Muscle of leg (tissue), 11 donors: ENCODE data around the gene KRT84. TPM values are rescaled to one million over a fixed set of nuclear protein-coding genes. Genes with fewer than 3 reads are reported as not detected.
"Not testable (repeated sequence)": the region's sequence is repeated elsewhere in the genome, so short reads cannot be mapped to it uniquely, and the experiment has no call there.

Experiments used
- DNase-seq: peaks from one replicate; pipeline ENCODE4 v3.0.0; 2013
- H3K27ac ChIP-seq: one replicate; pipeline ENCODE4 v1.5.1; 2013; ENCODE audit warnings: mild to moderate bottlenecking, low read length, control low read depth
- H3K27me3 ChIP-seq: one replicate; pipeline ENCODE4 v1.6.1; 2013; ENCODE audit warnings: low read length; ENCODE audit not compliant: control insufficient read depth, insufficient read depth
- H3K36me3 ChIP-seq: one replicate; pipeline ENCODE4 v1.6.1; 2013; ENCODE audit warnings: low read length; ENCODE audit not compliant: control insufficient read depth, insufficient read depth
- H3K4me1 ChIP-seq: one replicate; pipeline ENCODE4 v1.6.1; 2013; ENCODE audit warnings: low read length; ENCODE audit not compliant: control insufficient read depth, insufficient read depth
- H3K4me3 ChIP-seq: one replicate; pipeline ENCODE4 v1.5.1; 2013; ENCODE audit warnings: low read length, control low read depth
- H3K9me3 ChIP-seq: replicated peaks from 2 replicates; pipeline ENCODE4 v1.6.1; 2013; ENCODE audit warnings: low read depth, low read length; ENCODE audit not compliant: control insufficient read depth
- WGBS: methylation state at CpG from one replicate; pipeline ENCODE4 v1.1.5; 2013; ENCODE audit warnings: missing lambda C conversion rate; ENCODE audit not compliant: insufficient coverage; 5-methylcytosine and 5-hydroxymethylcytosine counted together
- polyA plus RNA-seq, 8 donors: library from polyadenylated mRNA; unstranded; fragments of 120-200 nt; gene quantifications; one replicate each; pipeline versions ENCODE4 v1.2.1 to v1.2.3, GENCODE V29; 2013; ENCODE audit warnings: inconsistent platforms in 1 of 8, low replicate concordance in 1 of 8; ENCODE audit not compliant: insufficient read length in 8 of 8, insufficient read depth in 1 of 8
- total RNA-seq: library from RNA; stranded (reverse); fragments of 120-200 nt; gene quantifications from one replicate; pipeline ENCODE4 v1.2.4, GENCODE V29; 2013

The KRT84 gene
- total and polyA plus RNA-seq, 9 donors, result not detected

GRCh38 chr12:52411815-52412214 lies 26.4 kb upstream of the KRT84 start:
- Histone ChIP-seq H3K27me3 (no peaks in the 10 kb centered on the region), H3K36me3 (no peaks in the 10 kb centered on the region), H3K4me1 (peaks cover 7% of the 10 kb centered on the region), H3K9me3 (no peaks in the 10 kb centered on the region), H3K4me3 (no peak overlapping the region), H3K27ac (no peak overlapping the region)
- no peak for DNase-seq
- 100% methylated on average over 1 of the region's 10 CpGs for WGBS

- not testable (repeated sequence) for H3K4me1 ChIP-seq, H3K4me3 ChIP-seq, DNase-seq, H3K9me3 ChIP-seq, H3K36me3 ChIP-seq, H3K27ac ChIP-seq, H3K27me3 ChIP-seq
- WGBS, result no CpG with 5 or more reads among the region's 1 CpG
Measured at GRCh38 chr12:52410589-52411248, 25.3 kb upstream of the KRT84 start.

- H3K4me3 ChIP-seq, result no peak overlapping the region
Measured at GRCh38 chr12:52407918-52408317, 22.5 kb upstream of the KRT84 start.

GRCh38 chr12:52405922-52406385 lies 20.5 kb upstream of the KRT84 start, which contains the start of gene KRT82:
TSS of gene KRT82 (minus strand) at chr12:52406335. CDS start at chr12:52406277, 58 bp downstream.
- no peak within 1 kb of the TSS for H3K27ac ChIP-seq
- no peak for DNase-seq
- no peaks in the 10 kb centered on the region for H3K36me3 ChIP-seq
- 83% methylated on average over 10 of the region's 14 CpGs for WGBS
- no peak within 1 kb of the TSS for H3K4me3 ChIP-seq
- H3K4me1 ChIP-seq, result no peaks in the 10 kb centered on the region
- peaks cover 2% of the 10 kb centered on the region for H3K27me3 ChIP-seq
- no peaks in the 10 kb centered on the region for H3K9me3 ChIP-seq

More at GRCh38 chr12:52407918-52408317, 22.5 kb upstream of the KRT84 start:
- no peak for DNase-seq
- Histone ChIP-seq H3K27ac (no peak overlapping the region), H3K27me3 (peaks cover 2% of the 10 kb centered on the region), H3K9me3 (no peaks in the 10 kb centered on the region), H3K36me3 (no peaks in the 10 kb centered on the region), H3K4me1 (no peaks in the 10 kb centered on the region)
- WGBS, result 76% methylated on average over 5 of the region's 5 CpGs

- peaks cover 2% of the 10 kb centered on the region for H3K27me3 ChIP-seq
- no peaks in the 10 kb centered on the region for H3K36me3 ChIP-seq
- H3K9me3 ChIP-seq, result no peaks in the 10 kb centered on the region
- no peak overlapping the region for H3K27ac ChIP-seq
- H3K4me3 ChIP-seq, result no peak overlapping the region
- no peaks in the 10 kb centered on the region for H3K4me1 ChIP-seq
- WGBS, result 100% methylated on average over 1 of the region's 3 CpGs
- no peak for DNase-seq
Measured at GRCh38 chr12:52404951-52405350, 19.5 kb upstream of the KRT84 start.

GRCh38 chr12:52403561-52403960 lies 18.1 kb upstream of the KRT84 start:
- DNase-seq, result no peak
- Histone ChIP-seq H3K9me3 (no peaks in the 10 kb centered on the region), H3K36me3 (no peaks in the 10 kb centered on the region), H3K27me3 (peaks cover 4% of the 10 kb centered on the region), H3K27ac (no peak overlapping the region), H3K4me3 (no peak overlapping the region), H3K4me1 (no peaks in the 10 kb centered on the region)
- WGBS, result 80% methylated on average over 9 of the region's 9 CpGs

- Histone ChIP-seq H3K9me3 (no peaks in the 10 kb centered on the region), H3K36me3 (no peaks in the 10 kb centered on the region), H3K27ac (no peak overlapping the region), H3K4me3 (no peak overlapping the region), H3K4me1 (no peaks in the 10 kb centered on the region), H3K27me3 (peaks cover 5% of the 10 kb centered on the region)
- 27% methylated on average over 1 of the region's 3 CpGs for WGBS
- DNase-seq, result no peak
Measured at GRCh38 chr12:52402873-52403540, 17.6 kb upstream of the KRT84 start.

GRCh38 chr12:52402377-52402776 lies 16.9 kb upstream of the KRT84 start:
- Histone ChIP-seq H3K27ac (no peak overlapping the region), H3K4me1 (no peaks in the 10 kb centered on the region), H3K9me3 (no peaks in the 10 kb centered on the region), H3K4me3 (no peak overlapping the region), H3K36me3 (no peaks in the 10 kb centered on the region), H3K27me3 (peaks cover 5% of the 10 kb centered on the region)
- no peak for DNase-seq
- no CpG with 5 or more reads among the region's 2 CpGs for WGBS

GRCh38 chr12:52401926-52402325 lies 16.5 kb upstream of the KRT84 start:
- no peak for DNase-seq
- no peaks in the 10 kb centered on the region for H3K9me3 ChIP-seq
- no peak overlapping the region for H3K4me3 ChIP-seq
- no peaks in the 10 kb centered on the region for H3K36me3 ChIP-seq
- H3K27me3 ChIP-seq, result peaks cover 8% of the 10 kb centered on the region
- 84% methylated on average over 3 of the region's 4 CpGs for WGBS
- H3K27ac ChIP-seq, result no peak overlapping the region
- no peaks in the 10 kb centered on the region for H3K4me1 ChIP-seq

GRCh38 chr12:52401526-52401925 lies 16.1 kb upstream of the KRT84 start:
- 90% methylated on average over 5 of the region's 5 CpGs for WGBS
- peaks cover 11% of the 10 kb centered on the region for H3K27me3 ChIP-seq
- H3K4me1 ChIP-seq, result no peaks in the 10 kb centered on the region
- H3K36me3 ChIP-seq, result no peaks in the 10 kb centered on the region
- no peak for DNase-seq
- no peak overlapping the region for H3K4me3 ChIP-seq
- H3K27ac ChIP-seq, result no peak overlapping the region
- no peaks in the 10 kb centered on the region for H3K9me3 ChIP-seq
